G401 (cell line): ENCODE data around the gene TNPO3. TPM values are rescaled to one million over a fixed set of nuclear protein-coding genes. Genes with fewer than 3 reads are reported as not detected.

Experiments used
- DNase-seq: peaks from one replicate; pipeline ENCODE4 v3.0.0-alpha.2; 2015; ENCODE audit warnings: low spot score
- in situ Hi-C: cut with HindIII; loops from 2 replicates; pipeline ENCODE4 v1.10.0; 2016; ENCODE audit warnings: low sequenced_read_pairs, mixed read lengths
- total RNA-seq: library from RNA; depleted of rRNA; stranded (reverse); fragments of >200 nt; shearing (Covaris generic); gene quantifications from 2 replicates; pipeline ENCODE4 v1.2.3, GENCODE V29; 2014; rRNA removed

Gene TNPO3
- total RNA-seq: 47.4 and 71.4 TPM in 2 replicates

DNA sequence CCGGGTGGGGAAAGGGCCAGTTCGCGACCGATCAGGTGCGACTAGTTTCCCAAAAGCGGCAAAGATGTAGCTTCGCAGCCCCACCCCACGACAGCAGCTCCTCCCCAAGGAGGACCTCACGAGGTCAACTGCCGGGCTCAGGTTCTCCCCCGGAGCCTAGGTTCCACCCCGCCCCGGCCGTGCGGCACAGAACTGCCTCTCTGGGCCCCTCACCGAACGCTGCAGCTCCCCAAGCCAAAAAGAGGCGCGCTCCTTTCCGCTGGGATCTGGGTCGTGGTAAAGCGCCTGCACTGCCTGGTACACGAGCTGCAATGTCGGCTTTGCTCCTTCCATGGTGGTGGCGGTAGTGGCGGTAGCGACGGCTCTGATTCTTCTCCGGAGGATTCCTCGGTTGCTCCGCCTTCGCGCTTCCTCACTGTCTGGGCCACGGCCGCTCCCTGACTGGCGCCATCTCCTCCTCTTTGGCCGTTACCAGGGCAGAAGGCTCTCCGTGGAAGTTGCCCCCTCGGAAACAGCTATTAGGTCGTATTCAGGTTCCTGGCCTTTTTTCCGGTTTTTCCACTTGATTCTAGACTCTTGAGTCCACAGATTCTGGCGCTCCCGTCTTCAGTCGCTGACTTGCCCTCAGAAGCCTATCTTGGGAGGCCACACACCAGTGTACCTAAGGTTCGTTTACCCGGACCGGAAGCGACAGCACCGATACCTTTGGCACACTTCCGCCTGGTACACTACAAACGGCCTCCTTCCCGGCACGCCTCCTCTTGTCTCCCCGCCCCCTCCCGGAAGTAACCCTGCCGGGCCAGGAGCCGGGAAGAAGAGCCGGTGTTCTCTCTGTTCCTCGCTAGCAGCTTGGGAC lies at the start of gene TNPO3:
Gene TNPO3, minus strand, starts transcription at position 674 of the 856 bp plus-strand sequence. Its CDS starts 341 bp downstream, at position 333.
- in situ Hi-C loops: no loop called here
- DNase-seq: peak; percentile 95

DNA sequence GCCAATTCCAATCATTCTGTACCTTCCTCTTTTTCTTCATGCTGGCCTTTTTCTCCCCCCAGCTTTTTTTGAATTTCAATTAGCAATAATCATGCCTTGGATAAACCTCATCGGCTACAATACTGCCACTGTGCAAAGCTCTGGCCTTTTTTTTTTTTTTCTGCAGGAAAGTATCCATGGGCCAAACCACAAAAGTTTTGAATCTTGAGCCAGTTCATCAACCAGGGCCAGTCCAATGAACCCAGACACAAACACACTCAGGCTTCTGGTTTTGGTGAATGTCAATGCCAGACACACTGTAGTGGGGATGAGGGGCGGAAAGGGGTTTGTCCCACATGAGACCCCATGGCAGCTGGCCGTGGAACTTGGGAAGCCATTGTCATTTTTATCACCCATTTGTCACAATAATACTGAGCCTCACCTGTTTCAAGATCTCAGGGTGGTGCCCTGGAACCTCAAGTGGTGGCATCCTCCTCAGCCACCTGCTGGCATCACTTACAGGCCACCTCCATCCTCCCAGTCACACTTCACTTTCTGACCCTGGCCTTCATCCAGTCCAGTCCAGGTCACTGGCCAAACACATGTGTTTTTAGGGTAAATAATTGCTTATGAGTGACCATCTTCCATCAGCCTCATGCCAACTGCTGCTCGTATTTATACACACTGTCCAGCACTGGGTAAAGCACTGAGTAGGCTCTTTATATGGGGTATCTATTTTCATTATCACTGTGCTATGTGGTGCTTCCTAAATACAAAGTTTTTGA lies 48.8 kb upstream of the TNPO3 start:
- no peak for DNase-seq
- in situ Hi-C loops: no loop called here

DNA sequence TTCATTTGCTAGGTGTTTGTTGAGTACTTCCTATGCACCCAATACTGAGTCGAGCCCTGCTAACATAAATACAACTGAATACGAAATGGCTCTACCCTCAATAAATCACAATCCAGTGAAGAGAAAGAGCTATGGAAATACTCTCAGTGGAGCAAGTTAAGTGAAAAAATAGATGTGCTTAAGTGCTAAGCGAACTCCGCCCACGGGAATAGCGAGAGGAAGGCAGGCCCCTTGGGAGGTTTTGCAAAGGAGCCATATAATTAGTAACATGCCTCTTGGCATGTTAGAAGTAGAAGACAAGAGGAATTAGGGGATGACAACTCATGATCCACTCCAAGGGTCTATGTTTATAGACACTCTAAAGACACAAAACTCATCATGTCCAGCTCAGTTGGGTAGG lies 46.8 kb upstream of the TNPO3 start:
- in situ Hi-C loops: no loop called here
- DNase-seq: no peak

DNA sequence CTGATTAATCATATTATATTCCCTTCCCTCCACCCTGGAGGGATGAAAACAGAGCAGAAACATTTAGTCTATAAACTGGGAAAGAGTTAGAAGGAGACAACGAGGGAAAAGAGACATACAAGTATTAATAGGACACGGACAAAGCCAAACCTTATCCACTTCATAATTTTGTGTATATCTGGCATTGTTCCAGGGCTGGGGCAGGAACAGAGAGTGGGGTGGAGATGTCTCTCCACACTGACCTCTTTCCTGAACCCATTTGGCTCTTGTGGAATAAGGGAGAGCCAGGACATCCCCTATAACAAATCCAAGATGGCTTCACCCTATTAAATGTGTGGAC lies 45.9 kb upstream of the TNPO3 start:
- in situ Hi-C loops: no loop called here
- DNase-seq: no peak

DNA sequence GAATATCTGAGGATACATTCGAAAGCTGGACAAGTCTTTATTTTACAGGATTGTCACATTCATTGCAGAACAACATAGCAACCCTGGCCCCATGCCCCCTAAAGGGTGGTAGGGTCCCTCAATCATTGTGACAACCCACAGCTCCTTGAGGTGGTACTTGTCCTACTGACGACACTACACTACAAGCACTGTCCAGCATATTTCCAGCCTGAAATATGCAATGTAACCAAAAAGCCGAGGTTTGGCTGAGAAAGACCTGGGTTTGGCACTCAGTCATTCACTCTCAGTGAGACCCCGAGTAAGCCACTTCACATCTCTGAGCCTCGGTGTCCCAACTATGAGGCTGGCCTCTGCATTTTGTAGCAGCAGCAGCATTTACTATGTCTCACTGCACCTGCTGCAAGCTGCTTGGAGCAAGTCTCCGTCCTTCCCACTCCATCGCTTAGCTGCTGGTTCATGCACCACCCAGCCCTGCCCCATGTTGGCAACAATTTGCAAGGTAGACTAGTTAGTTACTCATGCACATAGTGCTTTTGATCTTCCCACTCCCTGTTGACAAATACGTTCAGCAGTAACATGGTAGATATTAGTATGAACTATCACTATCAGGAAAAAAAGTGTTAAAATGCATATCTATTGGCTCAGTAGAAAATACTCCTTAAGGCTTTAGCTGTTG lies 43.6 kb upstream of the TNPO3 start:
- in situ Hi-C loops: no loop called here
- DNase-seq: no peak

DNA sequence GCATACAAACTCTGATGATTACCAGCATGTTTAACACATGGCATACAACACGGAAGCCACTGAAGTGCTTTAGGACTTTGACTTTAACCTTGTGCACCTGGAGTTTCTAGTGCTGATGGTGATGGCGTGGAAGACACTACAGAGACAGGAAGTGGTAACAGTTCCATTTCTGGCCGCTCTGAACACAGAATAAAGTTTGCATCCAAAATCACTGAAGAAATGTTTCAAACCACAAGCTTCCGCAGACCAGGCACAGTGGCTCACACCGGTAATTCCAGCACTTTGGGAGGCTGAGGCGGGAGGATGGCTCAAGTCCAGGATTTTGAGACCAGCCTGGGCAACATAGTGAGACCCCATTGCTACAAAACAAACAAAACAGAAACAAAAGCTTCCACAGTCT lies 40.3 kb upstream of the TNPO3 start:
- no peak for DNase-seq
- in situ Hi-C loops: no loop called here

DNA sequence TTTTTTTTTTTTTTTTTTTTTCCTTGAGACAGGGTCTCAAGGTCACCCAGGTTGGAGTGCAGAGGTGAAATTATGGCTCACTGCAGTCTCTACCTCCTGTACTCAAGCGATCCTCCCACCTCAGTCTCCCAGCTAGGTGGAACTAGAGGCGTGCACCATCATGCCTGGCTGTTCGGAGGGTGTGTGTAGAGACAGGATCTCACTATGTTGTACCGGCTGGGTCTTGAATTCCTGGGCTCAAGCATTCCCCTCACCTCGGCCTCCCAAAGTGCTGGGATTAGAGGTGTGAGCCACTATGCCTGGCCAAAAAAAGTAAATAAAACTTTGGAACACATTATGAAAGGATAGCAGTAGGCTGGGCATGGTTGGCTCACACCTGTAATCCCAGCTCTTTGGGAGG lies 39.6 kb upstream of the TNPO3 start:
- DNase-seq: no peak
- in situ Hi-C loops: no loop called here

DNA sequence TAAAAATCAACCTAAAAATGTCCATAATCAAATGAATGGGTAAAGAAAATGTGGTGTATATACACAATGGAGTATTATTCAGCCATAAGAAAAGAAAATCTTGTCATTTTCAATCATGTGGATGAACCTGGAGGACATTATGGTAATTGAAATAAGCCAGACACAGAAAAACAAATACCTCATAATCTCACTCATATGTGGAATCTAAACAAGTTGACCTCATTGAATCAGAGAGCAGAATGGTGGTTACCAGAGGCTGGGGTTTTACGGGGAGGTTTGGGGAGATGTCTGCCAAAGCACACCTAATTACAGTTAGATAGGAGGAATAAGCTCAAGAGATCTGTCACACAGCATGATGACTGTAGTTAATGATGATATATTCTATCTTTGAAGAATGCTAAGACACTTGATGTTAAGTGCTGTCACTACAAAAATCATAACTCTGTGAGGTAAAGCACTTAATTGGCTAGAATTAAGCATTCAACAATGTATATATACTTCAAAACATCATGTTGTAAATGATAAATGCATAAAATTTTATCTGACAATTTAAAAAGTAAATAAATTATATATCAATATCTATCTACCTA lies 39.1 kb upstream of the TNPO3 start:
- in situ Hi-C loops: no loop called here
- DNase-seq: no peak

DNA sequence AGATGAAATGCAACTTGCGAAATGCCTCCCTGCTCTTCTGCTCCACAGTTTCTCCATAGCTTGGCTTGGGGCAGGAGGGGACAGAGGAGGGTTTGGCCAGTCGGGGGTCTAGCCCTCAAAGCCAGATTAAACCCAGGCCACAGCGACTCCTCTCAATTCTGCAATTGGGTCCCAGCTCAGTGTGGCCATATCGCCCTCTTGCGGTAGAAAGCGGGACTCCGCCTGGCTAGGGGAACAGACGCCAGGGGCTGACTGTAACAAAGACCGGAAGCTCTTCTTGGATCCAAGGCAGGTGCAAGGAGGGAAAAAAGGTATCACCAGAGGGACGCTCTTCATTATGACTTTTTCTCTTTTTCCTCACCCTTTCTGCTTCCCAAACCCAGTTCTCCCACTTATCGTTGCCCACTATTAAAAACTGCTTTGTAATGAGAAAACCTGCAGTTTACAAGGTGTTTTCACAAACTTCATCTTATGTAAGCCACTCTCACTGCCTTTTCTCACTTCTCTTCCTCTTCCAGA lies 36.6 kb upstream of the TNPO3 start:
- in situ Hi-C loops: no loop called here
- DNase-seq: peak; percentile 70

DNA sequence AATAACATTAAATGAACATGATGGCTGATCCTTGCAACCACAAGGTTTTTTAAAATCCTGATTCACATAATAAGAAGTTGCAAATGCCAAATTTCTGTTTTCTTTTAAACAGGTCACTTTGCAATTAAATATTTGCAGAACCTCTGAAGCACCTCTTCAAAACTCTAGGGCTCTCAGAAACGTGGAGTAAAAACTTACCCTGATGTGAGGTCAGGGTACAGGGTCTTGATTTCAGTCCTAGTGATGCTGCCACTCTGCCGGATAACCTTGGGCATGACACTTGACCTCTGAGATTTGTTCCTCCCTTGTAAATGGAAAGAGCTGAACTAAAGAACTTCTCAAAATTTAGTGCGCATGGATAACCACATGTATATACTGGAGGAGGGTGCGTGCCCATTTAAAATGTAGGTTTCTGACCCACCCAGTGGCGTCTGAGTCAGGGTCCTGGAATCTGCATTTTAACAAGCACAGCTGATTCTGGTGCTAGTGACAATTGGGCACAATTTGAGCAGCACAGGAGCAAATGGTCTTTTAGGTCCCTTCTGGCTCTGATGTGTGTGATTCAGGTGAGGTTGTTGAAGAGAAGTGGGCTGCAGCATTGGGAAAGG lies 35.5 kb upstream of the TNPO3 start:
- in situ Hi-C loops: no loop called here
- DNase-seq: no peak

DNA sequence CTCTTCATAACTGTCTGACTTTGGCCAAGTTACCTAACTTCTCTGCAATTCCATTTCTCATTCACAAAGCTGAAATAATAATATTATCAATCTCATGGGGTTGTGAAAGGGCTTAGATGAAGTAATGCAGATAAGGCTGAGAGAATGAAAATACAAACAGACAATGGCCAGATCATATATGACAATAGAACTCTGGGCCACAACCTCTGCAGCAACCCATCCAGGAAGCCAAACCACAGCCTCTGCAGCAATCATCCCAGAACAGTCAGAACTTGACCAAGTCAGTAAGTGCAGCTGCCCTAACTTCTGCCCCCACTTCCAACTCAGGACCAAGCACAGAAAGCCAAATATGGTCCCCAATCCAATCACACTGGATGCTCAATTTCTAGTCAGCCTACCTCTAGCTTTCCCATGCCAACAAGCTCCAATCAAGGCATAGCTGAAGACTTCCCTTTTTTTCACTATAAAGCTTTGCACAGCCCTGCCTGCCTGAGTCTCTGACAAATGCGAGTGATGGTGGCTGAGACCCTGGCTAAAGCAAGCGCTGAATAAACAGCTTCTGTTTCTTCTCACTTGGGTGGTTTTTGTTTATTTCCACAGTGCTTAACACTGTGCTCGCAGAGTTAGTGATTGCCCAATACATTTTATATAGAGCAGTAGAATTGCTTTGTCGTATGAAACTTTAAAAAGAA lies 34.8 kb upstream of the TNPO3 start:
- no peak for DNase-seq
- in situ Hi-C loops: no loop called here

DNA sequence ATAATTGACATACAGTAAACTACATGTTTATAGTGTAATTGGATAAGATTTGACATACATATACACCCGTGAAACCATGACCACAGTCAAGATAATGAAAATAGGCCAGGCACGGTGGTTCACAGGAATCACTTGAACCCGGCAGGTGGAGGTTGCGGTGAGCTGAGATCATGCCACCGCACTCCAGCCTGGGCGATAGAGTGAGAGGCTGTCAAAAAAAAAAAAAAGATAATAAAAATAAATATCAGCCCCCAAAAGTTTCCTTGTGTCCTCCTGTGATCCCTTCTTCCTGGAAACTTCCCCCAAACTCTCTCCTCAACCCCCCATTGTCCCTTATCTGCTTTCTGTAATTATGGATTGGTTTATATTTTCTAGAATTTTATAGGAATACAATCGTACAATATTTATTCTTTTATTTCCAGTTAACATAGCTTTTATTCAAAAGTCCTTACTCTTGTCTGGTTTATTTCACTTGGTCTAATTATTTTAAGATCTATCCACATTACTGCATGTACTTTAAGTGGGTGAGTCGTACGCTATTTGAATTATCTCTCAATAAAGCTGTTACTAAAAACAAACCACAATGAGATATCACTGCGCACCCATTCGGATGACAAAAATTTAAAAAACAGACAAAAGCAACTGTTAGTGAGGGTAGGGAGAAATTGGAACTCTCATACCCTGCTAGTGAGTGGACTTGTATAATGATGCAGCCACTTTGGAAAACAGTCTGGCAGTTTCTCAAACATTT lies 30.1 kb upstream of the TNPO3 start:
- DNase-seq: no peak
- in situ Hi-C loops: loop anchor here (5.0 kb wide), 1 partner anchor 42 kb away; no protein-coding TSS in a partner anchor

DNA sequence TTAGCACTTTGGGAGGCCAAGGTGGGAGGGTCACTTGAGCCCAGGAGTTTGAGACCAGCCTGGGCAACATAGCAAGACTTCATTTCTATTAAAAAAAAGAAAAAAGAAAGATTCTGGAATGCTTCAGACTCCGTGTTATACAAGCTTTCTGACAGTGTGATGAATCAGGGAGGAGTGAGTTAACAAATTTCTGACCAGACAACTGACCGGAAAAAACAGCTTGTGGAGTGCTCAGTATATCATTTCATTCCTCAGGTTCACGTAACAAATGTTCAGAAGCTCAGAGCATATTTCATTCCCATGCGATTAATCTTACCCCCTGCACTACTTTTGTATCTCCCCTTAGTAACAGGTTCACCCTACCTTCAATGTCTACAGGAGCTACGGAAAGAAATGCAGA lies 28.6 kb upstream of the TNPO3 start:
- in situ Hi-C loops: loop anchor here (5.0 kb wide), 1 partner anchor 44 kb away; no protein-coding TSS in a partner anchor
- DNase-seq: no peak

DNA sequence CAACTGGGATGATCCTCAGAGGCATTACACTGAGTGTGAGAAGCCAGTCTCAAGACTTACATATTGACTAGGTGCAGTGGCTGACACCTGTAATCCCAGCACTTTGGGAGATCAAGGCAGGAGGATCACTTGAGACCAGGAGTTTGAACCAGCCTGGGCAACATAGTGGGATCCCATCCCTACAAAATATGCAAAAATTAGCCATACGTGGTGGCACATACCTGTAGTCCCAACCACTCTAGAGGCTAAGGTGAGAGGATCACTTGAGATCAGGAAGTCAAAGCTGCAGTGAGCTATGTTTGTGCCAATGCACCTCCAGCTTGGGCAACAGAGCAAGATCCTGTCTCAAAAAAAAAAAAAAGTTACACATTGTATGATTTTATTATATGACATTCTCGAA lies 23.5 kb upstream of the TNPO3 start:
- in situ Hi-C loops: no loop called here
- DNase-seq: no peak

DNA sequence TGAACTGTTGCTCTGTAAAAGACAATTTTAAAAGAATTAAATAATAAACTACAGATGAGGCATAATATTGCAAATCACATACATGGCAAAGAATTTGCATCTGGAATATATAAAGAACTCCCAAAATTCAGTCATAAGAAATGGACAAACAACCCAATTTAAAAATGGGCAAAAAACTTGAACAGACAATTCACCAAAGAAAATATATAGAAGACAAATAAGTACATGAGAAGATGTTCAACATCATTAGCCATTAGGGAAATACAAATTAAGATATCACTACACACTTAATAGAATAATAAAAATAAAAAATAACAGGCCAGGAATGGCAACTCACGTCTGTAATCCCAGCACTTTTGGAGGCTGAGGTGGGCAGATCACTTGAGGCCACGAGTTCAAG lies 22.0 kb upstream of the TNPO3 start:
- in situ Hi-C loops: no loop called here

DNA sequence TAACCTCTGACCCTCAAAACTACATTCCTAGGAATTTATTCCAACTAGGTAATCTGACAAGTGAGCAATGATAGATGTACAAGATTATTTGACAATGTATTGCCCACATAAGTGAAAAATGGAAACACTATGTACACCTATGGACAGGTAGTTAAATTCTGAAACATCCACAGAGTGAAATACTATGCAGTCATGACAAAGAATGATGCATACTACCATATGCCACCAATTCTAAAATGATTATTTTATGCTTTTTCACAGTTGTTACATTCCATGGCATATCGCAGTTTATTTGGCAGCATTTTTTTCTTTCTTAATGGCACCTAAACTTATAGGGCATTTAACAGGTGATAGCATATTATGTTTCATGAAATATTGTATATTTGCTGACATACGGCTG lies 20.1 kb upstream of the TNPO3 start:
- DNase-seq: no peak
- in situ Hi-C loops: no loop called here

More for the DNA sequence above, 22.0 kb upstream of the TNPO3 start:
- no peak for DNase-seq

DNA sequence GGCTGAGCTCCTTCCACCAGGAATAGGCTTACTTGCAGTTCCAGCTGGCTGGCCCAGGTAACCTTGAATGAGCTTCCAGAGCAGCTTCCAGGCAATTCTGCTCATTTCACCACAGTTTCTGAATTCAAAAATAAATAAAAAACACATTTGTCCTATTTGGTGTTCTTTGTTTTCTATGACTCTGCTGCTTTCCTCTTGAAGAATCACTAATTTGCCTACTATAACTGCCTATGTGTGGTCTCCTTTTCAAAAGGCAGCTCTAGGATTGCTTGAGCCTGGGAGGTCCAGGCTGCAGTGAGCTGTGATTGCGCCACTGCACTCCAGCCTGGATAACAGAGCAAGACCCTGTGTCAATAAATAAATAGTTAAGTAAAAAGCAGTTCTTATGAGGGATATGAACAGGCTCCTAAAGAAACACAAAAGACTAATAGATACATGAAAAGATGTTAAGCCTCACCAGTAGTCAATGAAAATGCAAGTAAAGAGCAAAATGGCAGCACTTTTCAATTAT lies 19.5 kb upstream of the TNPO3 start:
- in situ Hi-C loops: no loop called here
- DNase-seq: no peak

DNA sequence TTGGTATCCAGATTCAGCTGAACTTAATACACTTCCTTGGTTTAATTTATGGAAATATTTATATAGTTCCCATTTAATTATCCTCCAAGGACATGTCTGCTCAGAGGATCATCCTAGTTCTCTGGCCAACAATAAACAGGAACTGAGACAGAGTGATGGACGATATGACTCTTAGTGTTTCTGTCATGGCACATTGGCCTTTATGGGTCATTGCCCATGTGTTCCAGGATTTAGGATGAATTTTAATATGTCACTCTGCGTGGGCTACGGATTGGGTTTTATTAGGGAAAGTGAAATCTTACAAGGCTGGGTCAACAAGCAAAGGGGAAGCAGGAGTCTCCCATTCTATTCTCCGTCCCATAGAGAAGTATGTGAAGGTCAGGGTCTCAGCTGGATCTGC lies 18.8 kb upstream of the TNPO3 start:
- no peak for DNase-seq
- in situ Hi-C loops: no loop called here
